Endothelial cell (in vitro differentiated cells): ENCODE results near the gene CTNNA2. TPM values are rescaled to one million over a fixed set of nuclear protein-coding genes. Genes with fewer than 3 reads are reported as not detected.

ENCODE experiments used
- DNase-seq: peaks from one replicate; pipeline ENCODE4 v3.0.0; 2021; ENCODE audit warnings: low spot score
- H3K27ac Mint-ChIP-seq: one replicate; pipeline ENCODE4 v1.8.0; 2021; ENCODE audit warnings: mixed read lengths, inconsistent platforms; ENCODE audit not compliant: unreplicated experiment
- H3K27me3 Mint-ChIP-seq: one replicate; pipeline ENCODE4 v1.8.0; 2021; ENCODE audit warnings: mild to moderate bottlenecking, moderate library complexity, mixed read lengths, inconsistent platforms; ENCODE audit not compliant: unreplicated experiment
- H3K36me3 Mint-ChIP-seq: one replicate; pipeline ENCODE4 v1.8.0; 2021; ENCODE audit warnings: mild to moderate bottlenecking, low read depth, mixed read lengths, inconsistent platforms; ENCODE audit not compliant: unreplicated experiment
- H3K4me1 Mint-ChIP-seq: one replicate; pipeline ENCODE4 v1.8.0; 2021; ENCODE audit warnings: mild to moderate bottlenecking, mixed read lengths, inconsistent platforms; ENCODE audit not compliant: unreplicated experiment
- H3K4me3 Mint-ChIP-seq: one replicate; pipeline ENCODE4 v1.8.0; 2021; ENCODE audit warnings: mild to moderate bottlenecking, mixed read lengths, inconsistent platforms; ENCODE audit not compliant: unreplicated experiment
- H3K9me3 Mint-ChIP-seq: one replicate; pipeline ENCODE4 v1.8.0; 2021; ENCODE audit warnings: mixed read lengths, inconsistent platforms; ENCODE audit not compliant: unreplicated experiment
- CTCF ChIP-seq: fragments of 200-600 bp; sonication (generic); IDR thresholded peaks from one replicate; pipeline ENCODE4 v1.5.0; 2021; ENCODE audit warnings: antibody characterized with exemption; ENCODE audit not compliant: unreplicated experiment
- total RNA-seq: library from RNA; stranded (reverse); fragmentation: NEBNext Ultra II Directional; extraction: Animal tissue kit (Norgen Biotek cat#: 25700); gene quantifications from one replicate; pipeline ENCODE4 v1.2.1, GENCODE V29; 2021; ENCODE audit not compliant: unreplicated experiment

CTNNA2 gene
- total RNA-seq, 1 donor from 2014 or later, result 4.7 TPM

- Mint-ChIP-seq H3K27ac (no peak overlapping the region), H3K36me3 (no peaks in the 10 kb centered on the region), H3K4me3 (no peak overlapping the region), H3K27me3 (no peaks in the 10 kb centered on the region), H3K9me3 (no peaks in the 10 kb centered on the region), H3K4me1 (peaks cover 23% of the 10 kb centered on the region)
- DNase-seq, result no peak
- TF ChIP-seq CTCF, result no peak
These were observed 323.1 kb downstream of the CTNNA2 start for GRCh38 chr2:79835911-79836310.

GRCh38 chr2:79844011-79844410 lies 331.2 kb downstream of the CTNNA2 start:
- DNase-seq, result no peak
- no peaks in the 10 kb centered on the region for H3K36me3 Mint-ChIP-seq
- H3K4me1 Mint-ChIP-seq, result no peaks in the 10 kb centered on the region
- no peak overlapping the region for H3K4me3 Mint-ChIP-seq
- H3K27me3 Mint-ChIP-seq, result no peaks in the 10 kb centered on the region
- TF ChIP-seq CTCF, result no peak
- H3K9me3 Mint-ChIP-seq, result no peaks in the 10 kb centered on the region
- H3K27ac Mint-ChIP-seq, result no peak overlapping the region

GRCh38 chr2:79846878-79847277 lies 334.0 kb downstream of the CTNNA2 start:
- Mint-ChIP-seq H3K27ac (no peak overlapping the region), H3K27me3 (no peaks in the 10 kb centered on the region), H3K36me3 (no peaks in the 10 kb centered on the region), H3K4me3 (no peak overlapping the region), H3K9me3 (no peaks in the 10 kb centered on the region), H3K4me1 (no peaks in the 10 kb centered on the region)
- no peak for DNase-seq
- TF ChIP-seq CTCF, result no peak

- TF ChIP-seq CTCF, result no peak
- Mint-ChIP-seq H3K4me3 (no peak overlapping the region), H3K27me3 (no peaks in the 10 kb centered on the region), H3K9me3 (no peaks in the 10 kb centered on the region), H3K36me3 (no peaks in the 10 kb centered on the region), H3K4me1 (no peaks in the 10 kb centered on the region), H3K27ac (no peak overlapping the region)
- no peak for DNase-seq
These were observed 336.4 kb downstream of the CTNNA2 start for GRCh38 chr2:79849241-79849640.

GRCh38 chr2:79849949-79850348 lies 337.1 kb downstream of the CTNNA2 start:
- Mint-ChIP-seq H3K36me3 (no peaks in the 10 kb centered on the region), H3K4me3 (no peak overlapping the region), H3K9me3 (no peaks in the 10 kb centered on the region), H3K27ac (no peak overlapping the region), H3K27me3 (no peaks in the 10 kb centered on the region), H3K4me1 (no peaks in the 10 kb centered on the region)
- no peak for TF ChIP-seq CTCF
- no peak for DNase-seq
